ENCODE data around the gene PRPSAP2. TPM values are rescaled to one million over a fixed set of nuclear protein-coding genes. Genes with fewer than 3 reads are reported as not detected.

Gene PRPSAP2
- total and polyA plus RNA-seq, 8 donors = 27.3 to 57.4 (median 54.1) TPM

DNA sequence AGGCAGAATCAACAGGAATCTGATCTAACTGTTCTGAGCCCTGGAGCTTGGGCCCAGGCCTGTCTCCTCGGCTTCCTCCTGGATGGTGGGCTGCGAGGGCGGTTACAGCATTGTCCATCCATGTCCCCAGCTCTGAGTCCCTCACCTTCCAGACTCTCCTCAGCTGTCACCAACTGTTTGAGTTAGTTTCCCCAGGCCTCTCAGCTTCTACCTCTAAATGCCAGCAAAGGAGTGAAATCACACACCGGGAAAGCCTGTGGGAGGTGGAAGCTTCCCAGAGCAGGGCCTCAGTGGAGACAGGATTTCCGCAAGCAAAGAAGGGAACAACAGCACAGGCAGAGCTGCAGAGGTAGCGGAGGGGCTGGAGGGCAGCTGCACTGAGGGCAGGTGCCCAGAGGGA, 9.4 kb upstream of the PRPSAP2 start:
- H3K4me1 ChIP-seq = no peaks in the 10 kb centered on the region
- TF ChIP-seq, protein P1, sequence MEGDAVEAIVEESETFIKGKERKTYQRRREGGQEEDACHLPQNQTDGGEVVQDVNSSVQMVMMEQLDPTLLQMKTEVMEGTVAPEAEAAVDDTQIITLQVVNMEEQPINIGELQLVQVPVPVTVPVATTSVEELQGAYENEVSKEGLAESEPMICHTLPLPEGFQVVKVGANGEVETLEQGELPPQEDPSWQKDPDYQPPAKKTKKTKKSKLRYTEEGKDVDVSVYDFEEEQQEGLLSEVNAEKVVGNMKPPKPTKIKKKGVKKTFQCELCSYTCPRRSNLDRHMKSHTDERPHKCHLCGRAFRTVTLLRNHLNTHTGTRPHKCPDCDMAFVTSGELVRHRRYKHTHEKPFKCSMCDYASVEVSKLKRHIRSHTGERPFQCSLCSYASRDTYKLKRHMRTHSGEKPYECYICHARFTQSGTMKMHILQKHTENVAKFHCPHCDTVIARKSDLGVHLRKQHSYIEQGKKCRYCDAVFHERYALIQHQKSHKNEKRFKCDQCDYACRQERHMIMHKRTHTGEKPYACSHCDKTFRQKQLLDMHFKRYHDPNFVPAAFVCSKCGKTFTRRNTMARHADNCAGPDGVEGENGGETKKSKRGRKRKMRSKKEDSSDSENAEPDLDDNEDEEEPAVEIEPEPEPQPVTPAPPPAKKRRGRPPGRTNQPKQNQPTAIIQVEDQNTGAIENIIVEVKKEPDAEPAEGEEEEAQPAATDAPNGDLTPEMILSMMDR (IDR thresholded peaks at IDR 0.05) = no peak
- no peak overlapping the region for H3K4me3 ChIP-seq
- ATAC-seq (no peak), DNase-seq (no peak)
- H3K9me3 ChIP-seq = no peaks in the 10 kb centered on the region
- H3K27ac ChIP-seq = no peak overlapping the region
- H3K36me3 ChIP-seq = no peaks in the 10 kb centered on the region
- H3K27me3 ChIP-seq = no peaks in the 10 kb centered on the region
- intact Hi-C loops (cut with DNase I) = no loop called here

DNA sequence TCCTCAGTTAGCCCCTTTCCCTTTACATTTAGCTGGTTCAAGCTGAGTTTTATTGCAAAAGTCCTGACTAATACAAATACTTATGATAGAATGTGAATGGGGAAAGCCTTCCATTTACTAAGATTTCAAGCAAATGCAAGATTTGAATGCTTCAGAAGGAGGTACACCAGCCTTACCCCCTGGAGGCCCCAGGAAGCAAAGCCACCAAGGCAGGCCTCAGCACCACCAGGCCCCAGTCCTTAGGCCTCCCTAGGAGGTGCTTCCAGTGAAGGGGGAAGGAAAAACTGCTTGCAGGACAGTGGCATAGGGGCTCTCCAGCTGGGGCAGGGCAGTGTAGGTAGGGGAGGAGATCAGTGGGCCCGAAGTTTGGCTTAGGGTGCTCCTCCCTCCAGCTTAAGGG, 7.3 kb upstream of the PRPSAP2 start:
- no peaks in the 10 kb centered on the region for H3K36me3 ChIP-seq
- TF ChIP-seq, protein P1 (IDR thresholded peaks at IDR 0.05) = no peak
- H3K4me1 ChIP-seq = peaks cover 0 to 7% of the 10 kb centered on the region in 2 donors
- no peaks in the 10 kb centered on the region for H3K27me3 ChIP-seq
- no peak for ATAC-seq
- intact Hi-C loops (cut with DNase I) = no loop called here
- H3K9me3 ChIP-seq = no peaks in the 10 kb centered on the region
- H3K4me3 ChIP-seq = no peak overlapping the region
- no peak overlapping the region for H3K27ac ChIP-seq
- no peak for DNase-seq

DNA sequence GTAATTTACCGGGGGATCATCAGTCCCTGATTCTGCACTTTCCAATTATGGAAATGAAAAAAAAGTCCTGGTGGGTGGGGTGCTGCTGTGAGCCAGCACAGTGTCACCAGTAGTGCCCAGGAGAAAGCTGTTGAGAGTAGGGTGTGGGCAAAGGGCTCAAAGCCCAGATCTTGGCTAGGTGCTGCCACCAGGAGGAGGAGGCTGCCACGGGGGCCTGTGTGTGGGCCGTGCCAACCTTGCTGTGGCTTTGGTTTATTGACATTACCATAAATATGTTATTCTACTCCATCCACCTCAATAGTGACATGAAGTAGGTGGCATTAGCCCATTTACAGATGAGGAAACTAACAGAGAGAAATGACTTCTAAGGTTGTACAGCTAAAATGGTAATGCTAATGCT, 6.7 kb upstream of the PRPSAP2 start:
- TF ChIP-seq, protein P1 (IDR thresholded peaks at IDR 0.05) = no peak
- Histone ChIP-seq H3K36me3 (no peaks in the 10 kb centered on the region), H3K4me1 (peaks cover 0 to 10% of the 10 kb centered on the region in 2 donors), H3K27ac (no peak overlapping the region), H3K9me3 (no peaks in the 10 kb centered on the region), H3K27me3 (no peaks in the 10 kb centered on the region), H3K4me3 (no peak overlapping the region)
- intact Hi-C loops (cut with DNase I) = no loop called here
- peak; percentile 40 for ATAC-seq
- peak in 1 of 4 donors; percentile 40 for DNase-seq

DNA sequence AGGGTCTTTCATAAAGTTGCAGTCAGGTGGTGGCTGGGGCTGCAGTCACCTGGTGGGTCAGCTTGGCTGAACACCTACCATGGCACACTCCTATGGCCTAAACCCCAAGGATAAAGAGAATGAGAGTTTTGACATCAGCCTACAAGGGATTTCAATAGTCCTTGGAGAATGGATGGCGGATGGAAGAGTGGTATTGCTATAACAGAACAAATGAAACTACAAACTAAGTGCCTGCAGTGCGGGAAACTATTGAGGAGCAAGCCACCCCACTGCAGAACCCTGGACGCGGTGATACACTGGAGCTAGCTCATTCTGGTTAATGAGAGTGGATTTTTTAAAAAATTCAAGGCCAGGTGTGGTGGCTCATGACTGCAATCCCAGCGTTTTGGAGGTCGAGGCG, 3.0 kb upstream of the PRPSAP2 start:
- no peak for DNase-seq
- Histone ChIP-seq H3K4me3 (peak overlapping the region in 1 of 2 donors; percentile 63), H3K27me3 (no peaks in the 10 kb centered on the region), H3K4me1 (peaks cover 0 to 40% of the 10 kb centered on the region in 2 donors), H3K9me3 (no peaks in the 10 kb centered on the region), H3K27ac (no peak overlapping the region), H3K36me3 (no peaks in the 10 kb centered on the region)
- intact Hi-C loops (cut with DNase I) = no loop called here
- TF ChIP-seq, protein P1 (IDR thresholded peaks at IDR 0.05) = no peak
- no peak for ATAC-seq

DNA sequence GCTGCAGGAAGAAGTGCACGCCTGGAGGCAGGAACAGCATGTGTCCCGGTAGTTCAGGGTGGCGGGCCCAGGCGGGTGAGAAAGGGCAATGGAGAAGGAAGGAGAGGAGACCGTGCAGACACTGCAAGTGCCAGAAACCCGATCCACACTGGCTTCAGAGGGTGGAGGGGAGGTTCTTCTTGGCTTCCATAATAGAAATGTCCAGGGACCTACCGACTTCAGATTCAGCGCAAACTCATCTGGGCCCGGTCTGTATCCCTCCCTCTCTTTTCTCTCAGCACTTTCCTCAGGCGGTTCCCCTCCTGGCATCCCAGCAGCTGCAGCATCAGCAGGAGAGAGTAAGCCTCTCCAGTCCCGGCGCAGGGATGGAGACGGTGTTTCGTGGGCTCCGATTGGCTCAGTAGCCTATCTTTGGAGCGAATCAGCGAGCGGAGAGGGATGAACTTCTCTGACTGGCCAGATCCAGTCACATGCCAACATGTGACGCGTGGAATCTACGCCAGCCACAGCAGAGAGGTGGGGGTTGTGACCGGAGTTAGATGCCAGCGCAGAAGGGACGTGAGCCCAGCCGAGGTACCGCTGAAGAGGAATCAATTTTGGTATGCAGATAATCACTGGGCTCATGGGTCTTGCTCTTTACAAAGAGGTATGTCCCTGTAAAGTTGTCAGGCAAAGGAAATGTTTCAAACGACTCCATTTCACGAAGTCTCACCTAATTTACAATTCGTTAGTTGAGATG, 1.9 kb upstream of the PRPSAP2 start:
- TF ChIP-seq, protein P1 (IDR thresholded peaks at IDR 0.05) = no peak
- ATAC-seq (peak; percentile 85), DNase-seq (peak; percentile 89 to 96 (median 94))
- H3K9me3 ChIP-seq = no peaks in the 10 kb centered on the region
- H3K4me1 ChIP-seq = peaks cover 0 to 50% of the 10 kb centered on the region in 2 donors
- peak overlapping the region; percentile 45 to 63 for H3K4me3 ChIP-seq
- no peaks in the 10 kb centered on the region for H3K36me3 ChIP-seq
- intact Hi-C loops (cut with DNase I) = no loop called here
- peak overlapping the region; percentile 74 to 82 for H3K27ac ChIP-seq
- H3K27me3 ChIP-seq = no peaks in the 10 kb centered on the region
